Peyer's patch (tissue), 4 donors: ENCODE results near the gene BMP2K. TPM values are rescaled to one million over a fixed set of nuclear protein-coding genes. Genes with fewer than 3 reads are reported as not detected.

Experiments
- DNase-seq, 3 donors: peaks; one replicate each; pipeline ENCODE4 v3.0.0-alpha.2; 2017 to 2019
- H3K27ac ChIP-seq, 4 donors: fragments of 200-600 bp; sonication (generic); one replicate each; pipeline ENCODE4 v1.5.1; 2016 to 2019
- H3K27me3 ChIP-seq, 2 donors: fragments of 200-600 bp; sonication (generic); one replicate each; pipeline ENCODE4 v1.5.1; 2019
- H3K36me3 ChIP-seq, 3 donors: fragments of 200-600 bp; sonication (generic); one replicate each; pipeline ENCODE4 v1.5.1; 2016 to 2019
- H3K4me1 ChIP-seq, 4 donors: fragments of 200-600 bp; sonication (generic); one replicate each; pipeline ENCODE4 v1.5.1; 2016 to 2019
- H3K4me3 ChIP-seq, 4 donors: fragments of 200-600 bp; sonication (generic); 1 replicate in 3 of 4; 2 replicates in 1 of 4; pipeline ENCODE4 v1.5.1; 2016 to 2019; ENCODE audit warnings: mild to moderate bottlenecking in 1 of 4
- H3K9me3 ChIP-seq, 4 donors: fragments of 200-600 bp; sonication (generic); one replicate each; pipeline ENCODE4 v1.5.1; 2016 to 2019; ENCODE audit warnings: mild to moderate bottlenecking in 1 of 4
- CTCF ChIP-seq, 6 experiments: fragments of 450-650 bp in 4 of 6; fragments of 200-600 bp in 2 of 6; sonication (generic) in 1 of 6; IDR thresholded peaks; one replicate each; pipeline ENCODE4 v1.5.1; 2017 to 2019; ENCODE audit warnings: antibody characterized with exemption in 6 of 6, mild to moderate bottlenecking in 3 of 6, moderate library complexity in 1 of 6
- POLR2A ChIP-seq, 2 donors: fragments of 450-650 bp; IDR thresholded peaks; one replicate each; pipeline ENCODE4 v1.5.1; 2017; ENCODE audit warnings: antibody characterized with exemption in 2 of 2, mild to moderate bottlenecking in 2 of 2, moderate library complexity in 2 of 2
- total RNA-seq, 4 donors: library from RNA; depleted of rRNA; stranded (reverse); fragments of >200 nt; gene quantifications; one replicate each; pipeline ENCODE4 v1.1.0, GENCODE V29; 2016

The BMP2K gene
- total RNA-seq, 4 donors from 2014 or later = 69.5 to 92.4 (median 78.6) TPM

- TF ChIP-seq CTCF (IDR thresholded peaks at IDR 0.05) = no peak
- no peak overlapping the region for H3K27ac ChIP-seq
- no peak overlapping the region for H3K4me3 ChIP-seq
- DNase-seq = no peak
- no peaks in the 10 kb centered on the region for H3K27me3 ChIP-seq
- H3K36me3 ChIP-seq = no peaks in the 10 kb centered on the region
- H3K4me1 ChIP-seq = peaks cover 0 to 6% (median 0%) of the 10 kb centered on the region in 4 donors
- no peaks in the 10 kb centered on the region for H3K9me3 ChIP-seq
Observed at GRCh38 chr4:78767350-78767749, 8.8 kb upstream of the BMP2K start.

- H3K4me1 ChIP-seq = peaks cover 0 to 6% (median 0%) of the 10 kb centered on the region in 4 donors
- H3K27me3 ChIP-seq = no peaks in the 10 kb centered on the region
- no peaks in the 10 kb centered on the region for H3K9me3 ChIP-seq
- peak overlapping the region in 2 of 4 donors; percentile 19 to 67 for H3K27ac ChIP-seq
- peak in 2 of 3 donors; percentile 53 to 61 for DNase-seq
- no peak overlapping the region for H3K4me3 ChIP-seq
- TF ChIP-seq CTCF (IDR thresholded peaks at IDR 0.05) (no peak), POLR2A (IDR thresholded peaks at IDR 0.05) (no peak)
- H3K36me3 ChIP-seq = no peaks in the 10 kb centered on the region
Observed at GRCh38 chr4:78768452-78769180, 7.5 kb upstream of the BMP2K start.

GRCh38 chr4:78770091-78770642 is 6.0 kb upstream of the BMP2K start:
- Histone ChIP-seq H3K27ac (no peak overlapping the region), H3K4me1 (peaks cover 0 to 6% (median 0%) of the 10 kb centered on the region in 4 donors), H3K9me3 (no peaks in the 10 kb centered on the region), H3K4me3 (no peak overlapping the region), H3K36me3 (no peaks in the 10 kb centered on the region), H3K27me3 (no peaks in the 10 kb centered on the region)
- TF ChIP-seq CTCF (IDR thresholded peaks at IDR 0.05) = no peak
- TF ChIP-seq POLR2A (IDR thresholded peaks at IDR 0.05) = no peak
- DNase-seq = no peak

- Histone ChIP-seq H3K4me3 (no peak overlapping the region), H3K4me1 (no peaks in the 10 kb centered on the region), H3K9me3 (no peaks in the 10 kb centered on the region), H3K27ac (no peak overlapping the region), H3K36me3 (no peaks in the 10 kb centered on the region), H3K27me3 (no peaks in the 10 kb centered on the region)
- TF ChIP-seq POLR2A (IDR thresholded peaks at IDR 0.05) = no peak
- TF ChIP-seq CTCF (IDR thresholded peaks at IDR 0.05) = no peak
- no peak for DNase-seq
Observed at GRCh38 chr4:78772526-78773091, 3.5 kb upstream of the BMP2K start.

GRCh38 chr4:78774417-78774816 is 1.7 kb upstream of the BMP2K start:
- Histone ChIP-seq H3K4me1 (peaks cover 0 to 15% (median 3%) of the 10 kb centered on the region in 4 donors), H3K36me3 (no peaks in the 10 kb centered on the region), H3K4me3 (no peak overlapping the region), H3K9me3 (no peaks in the 10 kb centered on the region), H3K27ac (peak overlapping the region in 1 of 4 donors; percentile 98), H3K27me3 (no peaks in the 10 kb centered on the region)
- TF ChIP-seq CTCF (IDR thresholded peaks at IDR 0.05) (no peak), POLR2A (IDR thresholded peaks at IDR 0.05) (no peak)
- no peak for DNase-seq
